Aortic smooth muscle cell (primary cell): ENCODE measurements around the gene GJE1. TPM values are rescaled to one million over a fixed set of nuclear protein-coding genes. Genes with fewer than 3 reads are reported as not detected.

ENCODE experiments used
- total RNA-seq: library from RNA; depleted of rRNA; stranded (reverse); fragments of >200 nt; gene quantifications from 2 replicates; pipeline ENCODE4 v1.2.3, GENCODE V29; 2014

Gene GJE1, protein sequence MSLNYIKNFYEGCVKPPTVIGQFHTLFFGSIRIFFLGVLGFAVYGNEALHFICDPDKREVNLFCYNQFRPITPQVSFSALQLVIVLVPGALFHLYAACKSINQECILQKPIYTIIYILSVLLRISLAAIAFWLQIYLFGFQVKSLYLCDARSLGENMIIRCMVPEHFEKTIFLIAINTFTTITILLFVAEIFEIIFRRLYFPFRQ
- total RNA-seq = not detected in 2 replicates

DNA sequence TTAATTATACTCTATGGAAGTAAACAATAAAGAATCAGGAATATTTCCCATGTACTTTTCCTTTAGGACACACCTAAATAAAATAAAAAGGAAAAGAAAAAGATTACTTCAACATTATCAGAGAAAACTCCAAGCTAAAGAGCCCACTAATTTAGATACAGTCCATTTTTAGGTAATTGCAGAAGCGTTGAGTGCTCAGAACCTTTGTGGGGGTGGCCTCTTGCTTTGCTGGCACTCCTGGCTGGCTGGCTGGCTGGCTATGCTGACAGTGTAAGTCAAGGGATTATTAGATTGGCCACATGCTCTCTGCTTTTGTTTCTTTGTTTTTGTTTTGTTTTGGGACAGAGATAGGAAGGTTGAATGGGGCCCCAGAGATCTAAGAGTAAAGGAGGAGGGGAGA is at the start of gene GJE1:
Gene GJE1 (plus strand): TSS at position 301 of the 400 bp plus-strand sequence. CDS start 234 bp downstream, outside the sequence.

DNA sequence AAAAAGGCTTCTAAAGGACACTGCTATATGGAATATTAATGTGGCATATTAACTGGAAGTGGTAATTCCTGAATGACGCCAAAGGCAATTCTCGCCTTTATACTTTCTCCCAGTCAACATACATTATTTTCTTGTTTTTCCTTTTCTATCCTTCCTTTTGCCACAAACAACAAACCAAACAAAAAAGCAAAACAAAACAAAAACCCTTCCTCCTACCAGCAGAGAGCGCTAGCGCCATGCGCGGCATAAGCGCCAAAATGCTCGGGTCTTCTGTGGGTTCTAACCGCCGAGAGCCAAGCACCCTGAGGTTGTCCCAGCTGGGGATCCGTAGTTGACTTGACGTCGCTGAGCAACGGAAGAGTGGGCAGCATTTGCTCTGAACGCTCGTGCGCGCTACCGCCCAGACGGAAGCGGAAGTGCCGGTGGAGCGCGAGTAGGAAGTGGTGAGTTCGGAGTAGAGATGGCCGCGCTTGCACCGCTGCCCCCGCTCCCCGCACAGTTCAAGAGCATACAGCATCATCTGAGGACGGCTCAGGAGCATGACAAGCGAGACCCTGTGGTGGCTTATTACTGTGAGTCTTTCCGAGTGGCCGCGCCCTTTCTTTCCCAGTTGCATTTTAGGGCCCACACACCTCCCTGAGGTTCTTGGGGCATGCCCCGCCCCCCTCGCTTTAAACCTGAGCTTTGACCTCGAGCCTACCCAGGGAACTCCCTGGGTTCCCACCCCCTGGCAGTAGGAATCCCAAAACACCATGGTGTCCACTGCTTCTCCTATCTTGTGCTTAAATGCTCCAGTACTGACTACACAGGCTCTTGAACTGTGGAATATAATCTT is 14.3 kb downstream of the GJE1 start, which contains the start of the genes NMBR and VTA1:
Gene NMBR (minus strand): TSS at position 295 of the 835 bp plus-strand sequence. CDS start 58,464 bp downstream, outside the sequence.
Gene VTA1 (plus strand): TSS at position 436 of the 835 bp plus-strand sequence. CDS start 25 bp downstream, at position 461.

Other genes with a start within 250 kb of the GJE1 start
- gene NMBR, start 14.2 kb downstream of the GJE1 start, total RNA-seq = 0.12 TPM in 1 of 2 replicates, not detected in the other
- 35.5 and 40.4 TPM in 2 replicates for gene VTA1, start 14.3 kb downstream of the GJE1 start, total RNA-seq
- under 0.01 and 0.12 TPM in 2 replicates for gene ADGRG6, start 169.1 kb downstream of the GJE1 start, total RNA-seq